HUES6 (cell line): ENCODE data around the gene CHPT1.

Experiments
- H3K27ac ChIP-seq: 2 replicates; pipeline ENCODE4 v1.7.0; 2013; ENCODE audit warnings: low read depth, mild to moderate bottlenecking, low read length, inconsistent platforms
- H3K27me3 ChIP-seq: 2 replicates; pipeline ENCODE4 v1.6.1; 2013; ENCODE audit warnings: low read length; ENCODE audit not compliant: control insufficient read depth, insufficient read depth
- H3K36me3 ChIP-seq: 2 replicates; pipeline ENCODE4 v1.6.1; 2013; ENCODE audit warnings: low read length; ENCODE audit not compliant: control insufficient read depth, insufficient read depth
- H3K4me1 ChIP-seq: 2 replicates; pipeline ENCODE4 v1.6.1; 2013; ENCODE audit warnings: low read length; ENCODE audit not compliant: control insufficient read depth, insufficient read depth
- H3K4me3 ChIP-seq: 2 replicates; pipeline ENCODE4 v1.5.1; 2013; ENCODE audit warnings: low read depth, low read length
- H3K9ac ChIP-seq: one replicate; pipeline ENCODE4 v1.6.1; 2013; ENCODE audit warnings: mild to moderate bottlenecking, low read length
- H3K9me3 ChIP-seq: 2 replicates; pipeline ENCODE4 v1.6.1; 2013; ENCODE audit warnings: low read depth, low read length; ENCODE audit not compliant: control insufficient read depth, insufficient read depth

CHPT1 gene

DNA sequence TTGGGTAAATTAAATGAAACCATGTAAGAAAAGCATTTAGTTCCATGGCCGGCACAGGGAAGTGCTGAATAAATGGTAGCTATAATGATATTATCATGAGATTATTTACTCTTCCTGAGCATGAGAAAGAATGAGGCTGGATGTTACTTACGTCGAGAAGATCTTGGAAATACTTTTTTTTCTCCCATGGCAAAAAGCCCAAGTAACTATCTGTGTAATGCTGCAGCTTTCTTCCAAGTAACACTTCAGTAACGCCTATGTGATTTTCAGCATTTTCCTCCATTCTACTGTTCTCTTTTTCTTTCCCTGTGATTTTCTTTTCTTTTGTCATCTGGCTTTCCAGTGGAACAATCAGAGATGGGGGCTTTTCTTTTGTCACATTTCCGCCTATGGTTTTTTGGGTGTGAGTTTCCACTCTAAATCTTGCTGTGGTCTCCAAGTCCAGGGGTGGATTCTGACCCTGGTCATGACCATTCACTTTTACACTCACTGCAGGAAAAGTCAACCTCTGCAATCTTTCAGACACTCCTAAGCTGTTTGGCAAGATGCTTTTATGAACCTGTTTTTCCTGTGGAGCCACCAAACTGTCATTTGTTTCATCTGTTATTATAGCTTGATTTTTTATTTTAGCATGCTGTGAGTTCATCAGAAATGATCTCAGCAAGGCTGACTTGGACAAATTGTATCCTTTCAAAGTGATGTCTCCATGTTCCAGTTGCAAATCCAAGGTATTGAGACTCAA is 66.8 kb downstream of the CHPT1 start:
- H3K36me3 ChIP-seq = peaks cover 73% of the 10 kb centered on the region
- 0 out of 2 replicates have a peak, but pooled peaks cover 3% of the 10 kb centered on the region for H3K4me1 ChIP-seq
- H3K9ac ChIP-seq = no peak overlapping the region
- no peaks in the 10 kb centered on the region for H3K9me3 ChIP-seq
- no peak overlapping the region for H3K4me3 ChIP-seq
- H3K27me3 ChIP-seq = no peaks in the 10 kb centered on the region
- no peak overlapping the region for H3K27ac ChIP-seq

DNA sequence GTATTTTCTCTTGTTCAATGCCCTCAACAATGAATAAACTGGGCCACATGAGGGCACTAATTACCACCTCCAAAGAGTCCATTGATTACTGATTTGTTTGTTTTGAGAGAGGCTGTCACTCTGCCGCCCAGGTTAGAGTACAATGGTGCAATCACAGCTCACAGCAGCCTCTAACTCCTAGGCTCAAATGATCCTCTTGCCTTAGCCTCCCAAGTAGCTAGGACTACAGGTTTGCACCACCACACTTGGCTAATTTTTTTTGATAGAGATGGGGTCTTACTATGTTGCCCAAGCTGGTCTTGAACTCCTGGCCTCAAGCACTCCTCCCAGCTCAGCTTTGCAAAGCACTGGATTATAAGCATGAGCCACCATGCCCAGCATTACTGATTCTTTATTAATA is 70.1 kb downstream of the CHPT1 start:
- H3K36me3 ChIP-seq = peaks cover 71% of the 10 kb centered on the region
- no peaks in the 10 kb centered on the region for H3K9me3 ChIP-seq
- no peaks in the 10 kb centered on the region for H3K4me1 ChIP-seq
- no peak overlapping the region for H3K9ac ChIP-seq
- no peaks in the 10 kb centered on the region for H3K27me3 ChIP-seq
- no peak overlapping the region for H3K4me3 ChIP-seq
- H3K27ac ChIP-seq = no peak overlapping the region

DNA sequence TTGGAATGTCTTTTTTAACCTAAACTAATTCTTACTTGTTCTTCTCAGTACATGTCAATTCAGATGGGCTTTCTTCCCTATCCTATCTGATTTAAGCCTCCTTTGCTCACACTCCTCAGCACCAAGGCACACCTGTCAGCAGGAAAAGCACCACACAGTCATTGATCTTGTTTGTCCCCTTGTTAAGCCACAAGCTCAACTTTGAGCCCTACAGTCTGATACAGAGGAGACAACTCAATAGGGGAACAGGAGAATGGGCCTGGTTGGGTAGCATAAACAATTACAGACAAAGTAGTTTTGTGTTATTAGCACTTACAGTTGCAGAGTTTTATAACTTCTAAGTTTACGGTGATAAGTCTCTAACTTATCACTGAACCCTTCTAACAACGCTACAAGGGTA is 71.3 kb downstream of the CHPT1 start:
- H3K9ac ChIP-seq = no peak overlapping the region
- no peak overlapping the region for H3K27ac ChIP-seq
- peaks cover 63% of the 10 kb centered on the region for H3K36me3 ChIP-seq

GRCh38 chr12:101769865-101770264 is 72.4 kb downstream of the CHPT1 start:
- Histone ChIP-seq H3K27ac (no peak overlapping the region), H3K9me3 (no peaks in the 10 kb centered on the region), H3K4me1 (no peaks in the 10 kb centered on the region), H3K9ac (no peak overlapping the region), H3K27me3 (no peaks in the 10 kb centered on the region), H3K4me3 (no peak overlapping the region), H3K36me3 (peaks cover 53% of the 10 kb centered on the region)

More for the DNA sequence above, 71.3 kb downstream of the CHPT1 start:
- Histone ChIP-seq H3K9me3 (no peaks in the 10 kb centered on the region), H3K4me3 (no peak overlapping the region), H3K4me1 (no peaks in the 10 kb centered on the region), H3K27me3 (no peaks in the 10 kb centered on the region)

- Histone ChIP-seq H3K27ac (no peak overlapping the region), H3K9ac (no peak overlapping the region), H3K4me3 (no peak overlapping the region), H3K36me3 (peaks cover 46% of the 10 kb centered on the region), H3K9me3 (no peaks in the 10 kb centered on the region), H3K27me3 (no peaks in the 10 kb centered on the region), H3K4me1 (no peaks in the 10 kb centered on the region)
Observed at GRCh38 chr12:101772012-101772775, 74.8 kb downstream of the CHPT1 start.

GRCh38 chr12:101773650-101774162 is 76.3 kb downstream of the CHPT1 start:
- no peak overlapping the region for H3K9ac ChIP-seq
- no peaks in the 10 kb centered on the region for H3K9me3 ChIP-seq
- no peaks in the 10 kb centered on the region for H3K4me1 ChIP-seq
- H3K36me3 ChIP-seq = peaks cover 42% of the 10 kb centered on the region
- no peaks in the 10 kb centered on the region for H3K27me3 ChIP-seq
- no peak overlapping the region for H3K27ac ChIP-seq
- H3K4me3 ChIP-seq = no peak overlapping the region

GRCh38 chr12:101775816-101776215 is 78.4 kb downstream of the CHPT1 start:
- H3K4me1 ChIP-seq = no peaks in the 10 kb centered on the region
- H3K4me3 ChIP-seq = no peak overlapping the region
- no peaks in the 10 kb centered on the region for H3K27me3 ChIP-seq
- H3K27ac ChIP-seq = no peak overlapping the region
- no peaks in the 10 kb centered on the region for H3K9me3 ChIP-seq
- H3K9ac ChIP-seq = no peak overlapping the region
- peaks cover 37% of the 10 kb centered on the region; the same call in 1 of the 2 replicates for H3K36me3 ChIP-seq

- Histone ChIP-seq H3K9me3 (no peaks in the 10 kb centered on the region), H3K4me1 (no peaks in the 10 kb centered on the region), H3K27me3 (no peaks in the 10 kb centered on the region), H3K27ac (no peak overlapping the region), H3K9ac (no peak overlapping the region), H3K4me3 (no peak overlapping the region), H3K36me3 (peaks cover 35% of the 10 kb centered on the region; the same call in 1 of the 2 replicates)
Observed at GRCh38 chr12:101777485-101777884, 80.0 kb downstream of the CHPT1 start.

DNA sequence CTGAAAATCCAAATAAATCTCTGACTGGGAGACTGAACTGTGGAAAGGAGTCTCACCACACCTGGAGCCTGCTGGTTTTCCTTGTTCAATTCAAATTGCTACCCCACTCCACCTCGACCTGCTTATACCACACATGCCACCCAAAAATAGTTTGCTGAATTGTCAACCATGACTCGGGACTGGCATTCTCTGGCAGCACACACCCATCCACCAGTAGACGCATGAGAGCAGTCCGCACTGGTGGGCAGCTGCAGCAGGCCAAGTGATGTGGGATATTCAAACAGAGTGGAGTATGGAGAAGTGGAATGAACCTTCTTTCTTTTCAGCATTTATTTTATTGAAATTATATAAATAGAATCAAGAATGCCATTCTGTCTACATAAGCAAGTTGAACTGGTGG is 80.5 kb downstream of the CHPT1 start:
- no peak overlapping the region for H3K4me3 ChIP-seq
- peaks cover 35% of the 10 kb centered on the region; the same call in 1 of the 2 replicates for H3K36me3 ChIP-seq
- H3K27ac ChIP-seq = no peak overlapping the region
- no peaks in the 10 kb centered on the region for H3K27me3 ChIP-seq
- H3K9me3 ChIP-seq = no peaks in the 10 kb centered on the region
- H3K9ac ChIP-seq = no peak overlapping the region
- no peaks in the 10 kb centered on the region for H3K4me1 ChIP-seq
